Small intestine (tissue), 7 donors: ENCODE results near the gene DEFB112. TPM values are rescaled to one million over a fixed set of nuclear protein-coding genes. Genes with fewer than 3 reads are reported as not detected.

Source experiments
- DNase-seq, 2 donors: peaks; one replicate each; pipeline versions ENCODE4 v3.0.0 to v3.0.0-alpha.2; 2013
- FAIRE-seq: peaks from 2 replicates; lab custom pipeline; 2012; peaks lifted over from hg19 to GRCh38; lab: Jason Lieb, UNC
- H3K27ac ChIP-seq, 3 donors: one replicate each; pipeline ENCODE4 v1.5.1; 2013; ENCODE audit warnings: low read length in 2 of 3, mild to moderate bottlenecking in 2 of 3, control low read depth in 1 of 3, inconsistent platforms in 1 of 3, low read depth in 1 of 3, moderate library complexity in 1 of 3
- H3K27me3 ChIP-seq, 3 donors: one replicate each; pipeline ENCODE4 v1.6.1; 2013; ENCODE audit warnings: low read length in 3 of 3, inconsistent platforms in 1 of 3; ENCODE audit not compliant: control insufficient read depth in 3 of 3, insufficient read depth in 3 of 3
- H3K36me3 ChIP-seq, 3 donors: one replicate each; pipeline ENCODE4 v1.6.1; 2013; ENCODE audit warnings: low read length in 3 of 3, inconsistent platforms in 1 of 3, low read depth in 1 of 3, mild to moderate bottlenecking in 1 of 3, moderate library complexity in 1 of 3; ENCODE audit not compliant: control insufficient read depth in 3 of 3, insufficient read depth in 2 of 3
- H3K4me1 ChIP-seq, 3 donors: one replicate each; pipeline ENCODE4 v1.6.1; 2013; ENCODE audit warnings: low read length in 2 of 3, inconsistent platforms in 1 of 3, low read depth in 1 of 3, mild to moderate bottlenecking in 1 of 3, moderate library complexity in 1 of 3; ENCODE audit not compliant: control insufficient read depth in 3 of 3, insufficient read depth in 2 of 3
- H3K4me3 ChIP-seq, 3 donors: one replicate each; pipeline ENCODE4 v1.5.1; 2013; ENCODE audit warnings: low read length in 3 of 3, control low read depth in 1 of 3, inconsistent platforms in 1 of 3, low read depth in 1 of 3, mild to moderate bottlenecking in 1 of 3, moderate library complexity in 1 of 3
- H3K9me3 ChIP-seq, 2 donors: one replicate each; pipeline ENCODE4 v1.6.1; 2013; ENCODE audit warnings: low read depth in 1 of 2, low read length in 1 of 2; ENCODE audit not compliant: control insufficient read depth in 2 of 2, insufficient read depth in 1 of 2
- WGBS, 3 donors: extraction: QIAGEN DNeasy Blood & Tissue Kit; methylation state at CpG; one replicate each; pipeline ENCODE4 v1.1.7; 2013; 5-methylcytosine and 5-hydroxymethylcytosine counted together
- polyA plus RNA-seq, 4 donors: library from polyadenylated mRNA; stranded (reverse) in 3 of 4; unstranded in 1 of 4; fragments of 200-250 nt in 3 of 4; fragments of 120-200 nt in 1 of 4; gene quantifications; one replicate each; pipeline versions ENCODE4 v1.2.1 to v1.2.3, GENCODE V29; 2013
- donor health status: healthy with polysubstance abuse.
- donor health status: control.
- donor health status: control.
- donor health status: Bipolar disorder and iron deficiency.
- donor health status: healthy.

DEFB112 gene
- polyA plus RNA-seq, 4 donors: not detected

GRCh38 chr6:50030777-50031562 is 18.8 kb downstream of the DEFB112 start:
- no peaks in the 10 kb centered on the region for H3K27me3 ChIP-seq
- DNase-seq (peak in 1 of 2 donors; percentile 45), FAIRE-seq (no peak)
- H3K4me1 ChIP-seq: no peaks in the 10 kb centered on the region
- H3K36me3 ChIP-seq: no peaks in the 10 kb centered on the region
- no peaks in the 10 kb centered on the region for H3K9me3 ChIP-seq
- no peak overlapping the region for H3K27ac ChIP-seq
- H3K4me3 ChIP-seq: no peak overlapping the region
- 42 to 46% (median 45%) methylated on average over 18 of the region's 18 CpGs for WGBS, 3 donors

GRCh38 chr6:50030350-50030749 is 19.4 kb downstream of the DEFB112 start:
- Histone ChIP-seq H3K4me3 (no peak overlapping the region), H3K9me3 (no peaks in the 10 kb centered on the region), H3K27ac (no peak overlapping the region), H3K4me1 (no peaks in the 10 kb centered on the region), H3K36me3 (no peaks in the 10 kb centered on the region), H3K27me3 (no peaks in the 10 kb centered on the region)
- DNase-seq: no peak
- 84 to 89% (median 85%) methylated on average over 13 to 14 of the region's 14 CpGs for WGBS, 3 donors
- no peak for FAIRE-seq

GRCh38 chr6:50025258-50025657 is 24.5 kb downstream of the DEFB112 start:
- no peaks in the 10 kb centered on the region for H3K27me3 ChIP-seq
- no peaks in the 10 kb centered on the region for H3K36me3 ChIP-seq
- no peak overlapping the region for H3K27ac ChIP-seq
- no peaks in the 10 kb centered on the region for H3K9me3 ChIP-seq
- FAIRE-seq: no peak
- DNase-seq: no peak
- H3K4me1 ChIP-seq: no peaks in the 10 kb centered on the region
- no peak overlapping the region for H3K4me3 ChIP-seq
- 82 to 87% (median 87%) methylated on average over 4 of the region's 4 CpGs for WGBS, 3 donors

- Histone ChIP-seq H3K4me1 (no peaks in the 10 kb centered on the region), H3K9me3 (no peaks in the 10 kb centered on the region), H3K36me3 (no peaks in the 10 kb centered on the region), H3K27ac (no peak within 1 kb of the TSS), H3K27me3 (no peaks in the 10 kb centered on the region), H3K4me3 (no peak within 1 kb of the TSS)
- FAIRE-seq (no peak), DNase-seq (no peak)
Observed at GRCh38 chr6:50021894-50022293, 27.8 kb downstream of the DEFB112 start, which contains the start of gene DEFB110. Gene DEFB110 (minus strand): TSS chr6:50021994. CDS start chr6:50021935, 59 bp downstream.

- Histone ChIP-seq H3K27ac (no peak overlapping the region), H3K36me3 (no peaks in the 10 kb centered on the region), H3K27me3 (no peaks in the 10 kb centered on the region), H3K4me1 (no peaks in the 10 kb centered on the region), H3K9me3 (no peaks in the 10 kb centered on the region), H3K4me3 (no peak overlapping the region)
- no peak for FAIRE-seq
- 79 to 87% (median 81%) methylated on average over 3 of the region's 3 CpGs for WGBS, 3 donors
- DNase-seq: no peak
Observed at GRCh38 chr6:50007819-50008218, 41.9 kb downstream of the DEFB112 start.

GRCh38 chr6:50003139-50003538 is 46.6 kb downstream of the DEFB112 start:
- DNase-seq (no peak), FAIRE-seq (no peak)
- H3K27ac ChIP-seq: no peak overlapping the region
- H3K9me3 ChIP-seq: no peaks in the 10 kb centered on the region
- no peak overlapping the region for H3K4me3 ChIP-seq
- WGBS, 3 donors: 44 to 48% (median 44%) methylated on average over 3 of the region's 3 CpGs
- H3K4me1 ChIP-seq: no peaks in the 10 kb centered on the region
- H3K27me3 ChIP-seq: no peaks in the 10 kb centered on the region
- H3K36me3 ChIP-seq: no peaks in the 10 kb centered on the region

- Histone ChIP-seq H3K27ac (no peak overlapping the region), H3K9me3 (no peaks in the 10 kb centered on the region), H3K27me3 (no peaks in the 10 kb centered on the region), H3K36me3 (no peaks in the 10 kb centered on the region), H3K4me1 (no peaks in the 10 kb centered on the region), H3K4me3 (no peak overlapping the region)
- FAIRE-seq (peak; percentile 44), DNase-seq (peak in 1 of 2 donors; percentile 41)
Observed at GRCh38 chr6:49995278-49995677, 54.5 kb downstream of the DEFB112 start.
